ENCODE measurements around the gene STIP1.

Gene STIP1

GRCh38 chr11:64208086-64208795 lies 22.3 kb downstream of the STIP1 start:
- DNase-seq (ENCODE audit: low read depth), result no peak
- H3K4me3 ChIP-seq (ENCODE audit: low read depth, low read length), result peak overlapping the region; percentile 77
- no peak for TF ChIP-seq CTCF (IDR thresholded peaks at IDR 0.05; ENCODE audit: low read depth, low read length, missing control alignments)

GRCh38 chr11:64208796-64209562 lies 23.0 kb downstream of the STIP1 start:
- DNase-seq (ENCODE audit: low read depth), result no peak
- H3K4me3 ChIP-seq (ENCODE audit: low read depth, low read length), result peak overlapping the region; percentile 77
- TF ChIP-seq CTCF (IDR thresholded peaks at IDR 0.05; ENCODE audit: low read depth, low read length, missing control alignments), result no peak

- no peak overlapping the region for H3K4me3 ChIP-seq (ENCODE audit: low read depth, low read length)
- TF ChIP-seq CTCF (IDR thresholded peaks at IDR 0.05; ENCODE audit: low read depth, low read length, missing control alignments), result no peak
- no peak for DNase-seq (ENCODE audit: low read depth)
Measured at GRCh38 chr11:64209563-64209843, 23.5 kb downstream of the STIP1 start.

- no peak overlapping the region for H3K4me3 ChIP-seq (ENCODE audit: low read depth, low read length)
- no peak for TF ChIP-seq CTCF (IDR thresholded peaks at IDR 0.05; ENCODE audit: low read depth, low read length, missing control alignments)
Measured at GRCh38 chr11:64210301-64211020, 24.5 kb downstream of the STIP1 start.

GRCh38 chr11:64211181-64211872 lies 25.4 kb downstream of the STIP1 start:
- H3K4me3 ChIP-seq (ENCODE audit: low read depth, low read length), result no peak overlapping the region
- DNase-seq (ENCODE audit: low read depth), result no peak

More at GRCh38 chr11:64210301-64211020, 24.5 kb downstream of the STIP1 start:
- no peak for DNase-seq (ENCODE audit: low read depth)

More at GRCh38 chr11:64211181-64211872, 25.4 kb downstream of the STIP1 start:
- TF ChIP-seq CTCF (IDR thresholded peaks at IDR 0.05; ENCODE audit: low read depth, low read length, missing control alignments), result no peak
